IMR-90 (cell line): ENCODE measurements around the gene DOCK4. TPM values are rescaled to one million over a fixed set of nuclear protein-coding genes. Genes with fewer than 3 reads are reported as not detected.

ENCODE experiments used
- ATAC-seq: fragments of 200-7000 bp; cut with Tn5 transposase; 2 replicates; pipeline ENCODE4 v1.9.1; 2020; ENCODE audit warnings: low read depth, mild to moderate bottlenecking, moderate library complexity
- BruUV-seq: library from RNA; stranded (reverse); fragments of 400-500 nt; replicated peaks from 2 replicates; lab custom pipeline; 2021; lab: Mats Ljungman, UMichigan
- CTCF ChIA-PET: fragments of 300-600 bp; formaldehyde crosslinking; extraction: SDS; loops from one replicate; lab custom pipeline; 2021; ENCODE audit warnings: antibody characterized with exemption; lab: Yijun Ruan, JAX
- POLR2A ChIA-PET: fragments of 300-600 bp; sonication (Branson Sonifier 250); formaldehyde crosslinking; loops from one replicate; lab custom pipeline; 2022; ENCODE audit warnings: antibody characterized with exemption; ENCODE audit not compliant: unreplicated experiment; lab: Charles Lee
- DNase-seq: peaks from one replicate; pipeline ENCODE4 v3.0.0; 2013
- H2AFZ ChIP-seq: replicated peaks from 2 replicates; pipeline ENCODE3; 2013; ENCODE audit warnings: low read length, mild to moderate bottlenecking; ENCODE audit not compliant: poor library complexity
- H2AK5ac ChIP-seq: 2 replicates; pipeline ENCODE4 v1.6.1; 2013; ENCODE audit warnings: low read depth, low read length, inconsistent platforms
- H2AK9ac ChIP-seq: replicated peaks from 2 replicates; pipeline ENCODE3; 2013; ENCODE audit warnings: mild to moderate bottlenecking, low read depth, low read length, moderate library complexity; ENCODE audit not compliant: poor library complexity
- H2BK120ac ChIP-seq: 2 replicates; pipeline ENCODE4 v1.6.1; 2013; ENCODE audit warnings: low read depth, low read length, inconsistent platforms
- H2BK15ac ChIP-seq: 3 replicates; pipeline ENCODE4 v1.6.1; 2013; ENCODE audit warnings: low read depth, low read length, inconsistent platforms
- H2BK20ac ChIP-seq: 2 replicates; pipeline ENCODE4 v1.6.1; 2013; ENCODE audit warnings: low read depth, mild to moderate bottlenecking, inconsistent platforms, low read length, moderate library complexity
- H2BK5ac ChIP-seq: 2 replicates; pipeline ENCODE4 v1.6.1; 2013; ENCODE audit warnings: mild to moderate bottlenecking, low read depth, low read length, inconsistent platforms; ENCODE audit not compliant: poor library complexity, severe bottlenecking
- H3K14ac ChIP-seq: replicated peaks from 2 replicates; pipeline ENCODE4 v1.6.1; 2013; ENCODE audit warnings: low read depth, low read length, inconsistent platforms
- H3K18ac ChIP-seq: 2 replicates; pipeline ENCODE4 v1.6.1; 2013; ENCODE audit warnings: low read depth, low read length, control low read depth
- H3K23ac ChIP-seq: 2 replicates; pipeline ENCODE4 v1.6.1; 2013; ENCODE audit warnings: low read depth, low read length, inconsistent platforms
- H3K27ac ChIP-seq: 2 replicates; pipeline ENCODE4 v1.5.1; 2013; ENCODE audit warnings: mild to moderate bottlenecking, control low read depth, low read length; ENCODE audit not compliant: insufficient read depth
- H3K27me3 ChIP-seq: 2 replicates; pipeline ENCODE4 v1.6.1; 2013; ENCODE audit warnings: low read length; ENCODE audit not compliant: control insufficient read depth, insufficient read depth
- H3K36me3 ChIP-seq: 2 replicates; pipeline ENCODE4 v1.6.1; 2013; ENCODE audit warnings: low read length, mixed read lengths; ENCODE audit not compliant: control insufficient read depth, insufficient read depth
- H3K4ac ChIP-seq: 2 replicates; pipeline ENCODE4 v1.6.1; 2013; ENCODE audit warnings: low read depth, low read length, inconsistent platforms
- H3K4me1 ChIP-seq: 2 replicates; pipeline ENCODE4 v1.6.1; 2013; ENCODE audit warnings: low read length, mixed read lengths; ENCODE audit not compliant: control insufficient read depth, insufficient read depth
- H3K4me2 ChIP-seq: 2 replicates; pipeline ENCODE4 v1.6.1; 2013; ENCODE audit warnings: low read depth, mild to moderate bottlenecking, control low read depth, low read length, moderate library complexity
- H3K4me3 ChIP-seq: 2 replicates; pipeline ENCODE4 v1.5.1; 2013; ENCODE audit warnings: low read depth, mild to moderate bottlenecking, control low read depth, low read length, moderate library complexity; ENCODE audit not compliant: insufficient read depth
- H3K56ac ChIP-seq: 2 replicates; pipeline ENCODE4 v1.6.1; 2013; ENCODE audit warnings: low read length, inconsistent platforms; ENCODE audit not compliant: insufficient read depth; ENCODE audit errors: extremely low read depth
- H3K79me1 ChIP-seq, 2 experiments: 2 replicates each; pipeline ENCODE4 v1.6.1; 2013; ENCODE audit warnings: low read length in 2 of 2, inconsistent platforms in 1 of 2, low read depth in 1 of 2
- H3K9ac ChIP-seq: 2 replicates; pipeline ENCODE4 v1.6.1; 2013; ENCODE audit warnings: low read depth, low read length, control low read depth
- H3K9me1 ChIP-seq: 2 replicates; pipeline ENCODE4 v1.6.1; 2013; ENCODE audit warnings: low read length, inconsistent platforms; ENCODE audit not compliant: insufficient read depth
- H3K9me3 ChIP-seq: 2 replicates; pipeline ENCODE4 v1.6.1; 2013; ENCODE audit warnings: low read length; ENCODE audit not compliant: control insufficient read depth, insufficient read depth
- H4K20me1 ChIP-seq: 2 replicates; pipeline ENCODE4 v1.6.1; 2013; ENCODE audit warnings: low read length, inconsistent platforms; ENCODE audit not compliant: insufficient read depth
- H4K5ac ChIP-seq: 2 replicates; pipeline ENCODE4 v1.6.1; 2013; ENCODE audit warnings: mild to moderate bottlenecking, low read depth, low read length, control low read depth
- H4K8ac ChIP-seq, 2 experiments: 2 replicates each; pipeline ENCODE4 v1.6.1; 2013; ENCODE audit warnings: low read depth in 2 of 2, low read length in 2 of 2, control low read depth in 1 of 2, inconsistent platforms in 1 of 2
- H4K91ac ChIP-seq: 2 replicates; pipeline ENCODE4 v1.6.1; 2013; ENCODE audit warnings: low read depth, low read length, inconsistent platforms; ENCODE audit not compliant: insufficient read depth
- BHLHE40 ChIP-seq: fragments of 150-350 bp; IDR thresholded peaks from 2 replicates; pipeline ENCODE4 v1.6.1; 2016; ENCODE audit warnings: mild to moderate bottlenecking, low read depth, low read length
- FOS ChIP-seq: fragments of 150-350 bp; IDR thresholded peaks from 2 replicates; pipeline ENCODE4 v1.6.1; 2016; ENCODE audit warnings: low read depth, low read length
- MAFK ChIP-seq: IDR thresholded peaks from 2 replicates; pipeline ENCODE4 v1.6.1; 2012; ENCODE audit warnings: low read depth, low read length, improper control_type of control experiment
- MXI1 ChIP-seq: IDR thresholded peaks from 2 replicates; pipeline ENCODE4 v1.6.1; 2012; ENCODE audit warnings: low read depth, mild to moderate bottlenecking, low read length, moderate library complexity, borderline replicate concordance
- POLR2A ChIP-seq: IDR thresholded peaks from 2 replicates; pipeline ENCODE4 v1.6.1; 2012; ENCODE audit warnings: mild to moderate bottlenecking, low read depth, low read length
- RCOR1 ChIP-seq: IDR thresholded peaks from 2 replicates; pipeline ENCODE4 v1.6.1; 2012; ENCODE audit warnings: mild to moderate bottlenecking, low read length, improper control_type of control experiment; ENCODE audit not compliant: insufficient replicate concordance
- WGBS, 2 experiments: methylation state at CpG; one replicate each; pipeline versions ENCODE4 v1.1.5 to v1.1.7; 2013; ENCODE audit warnings: missing lambda C conversion rate in 2 of 2; ENCODE audit not compliant: insufficient read length in 1 of 2; ENCODE audit errors: extremely low coverage in 2 of 2; 5-methylcytosine and 5-hydroxymethylcytosine counted together
- dilution Hi-C: fragments of 300-500 bp; cut with HindIII; formaldehyde crosslinking; loops from one replicate; pipeline ENCODE4 v1.14.3; 2018; ENCODE audit warnings: low sequenced_read_pairs; ENCODE audit not compliant: unreplicated experiment
- in situ Hi-C: fragments of 300-500 bp; cut with MboI; formaldehyde crosslinking; loops from 3 replicates; pipeline ENCODE4 v1.14.3; 2019; ENCODE audit warnings: low sequenced_read_pairs, inconsistent platforms, mixed read lengths
- intact Hi-C: fragments of 100-400 bp; cut with micrococcal nuclease; formaldehyde crosslinking; loops from 2 replicates; pipeline ENCODE4 v1.10.0; 2022
- polyA plus RNA-seq, 3 experiments: library from polyadenylated mRNA; depleted of rRNA; stranded (reverse); fragments of >200 nt; gene quantifications; 2 replicates each; pipeline ENCODE4 v1.2.3, GENCODE V29; 2012; ENCODE audit warnings: low replicate concordance in 1 of 3
- total RNA-seq: library from RNA; depleted of rRNA; stranded (reverse); fragments of >200 nt; gene quantifications from 2 replicates; pipeline ENCODE4 v1.2.3, GENCODE V29; 2012
- TF ChIP-seq, protein P1 (sequence below): fragments of 150-350 bp; IDR thresholded peaks from 2 replicates; pipeline ENCODE4 v1.6.1; 2017; ENCODE audit warnings: mild to moderate bottlenecking, antibody characterized with exemption, low read length, low read depth

The DOCK4 gene
- total and polyA plus RNA-seq, 2 of the 4 experiments (the other 2 are of a cell fraction) = 4.4 to 12.2 TPM

DNA sequence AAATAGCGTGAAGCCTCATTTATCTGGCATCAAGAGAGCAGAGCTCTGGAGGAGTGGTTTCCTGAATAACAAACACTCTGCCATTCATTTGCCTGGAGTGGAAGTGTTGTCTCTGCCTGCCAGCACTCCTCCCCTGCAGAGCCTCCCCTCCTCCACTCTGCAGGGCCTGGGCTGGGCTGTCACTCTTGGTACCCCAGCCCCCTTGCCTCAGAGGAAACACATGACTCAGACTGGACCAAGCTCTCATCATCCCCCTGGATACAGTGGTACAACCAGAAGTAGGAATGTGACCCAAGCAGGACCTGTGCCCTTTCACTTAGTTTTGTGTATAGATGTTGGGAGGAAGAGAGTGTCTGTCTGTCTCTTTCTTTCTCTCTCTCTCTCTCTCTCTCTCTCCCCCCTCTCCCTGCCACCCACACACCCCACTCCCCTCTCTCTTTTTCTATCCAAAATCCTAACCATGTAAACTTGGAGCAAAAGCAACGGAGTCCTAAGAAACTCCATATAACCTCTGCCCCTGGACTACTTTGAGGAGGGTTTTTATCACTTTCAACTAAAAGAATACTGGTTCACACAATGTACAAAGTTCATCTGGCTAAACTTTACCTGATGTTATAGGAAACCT, 43.9 kb downstream of the DOCK4 start:
- Histone ChIP-seq H2BK15ac (no peak overlapping the region), H3K9me1 (peaks cover 16% of the 10 kb centered on the region), H3K27me3 (no peaks in the 10 kb centered on the region), H3K79me1 (peaks cover 11 to 23% of the 10 kb centered on the region in 2 experiments), H2AK5ac (no peak overlapping the region), H2AK9ac (peak overlapping the region; percentile 22), H4K91ac (no peak overlapping the region), H4K8ac (no peak overlapping the region; a peak in 1 of 4 replicates), H3K9me3 (no peaks in the 10 kb centered on the region), H3K56ac (no peak overlapping the region), H3K4me3 (no peak overlapping the region), H3K4ac (no peak overlapping the region), H2BK20ac (no peak overlapping the region), H3K18ac (no peak overlapping the region), H4K5ac (no peak overlapping the region), H3K14ac (no peak overlapping the region), H3K4me2 (peak overlapping the region; percentile 51; the same call in 1 of the 2 replicates), H2AFZ (peak overlapping the region; percentile 74), H3K4me1 (peaks cover 6% of the 10 kb centered on the region), H3K23ac (no peak overlapping the region), H3K9ac (no peak overlapping the region), H3K27ac (no peak overlapping the region), H2BK120ac (peak overlapping the region; percentile 16; the same call in 1 of the 2 replicates), H4K20me1 (no peaks in the 10 kb centered on the region), H2BK5ac (no peak overlapping the region), H3K36me3 (no peaks in the 10 kb centered on the region)
- BruUV-seq = no TSS peak
- dilution Hi-C loops = no loop called here
- no CpG with 5 or more reads among the region's 2 CpGs for WGBS, 2 experiments
- ATAC-seq (peak; percentile 76), DNase-seq (peak; percentile 58)
- POLR2A ChIA-PET = no interaction called here
- intact Hi-C loops = loop anchor here (5.0 kb wide), 1 partner anchor 45 kb away; no protein-coding TSS in a partner anchor
- in situ Hi-C loops = no loop called here
- TF ChIP-seq RCOR1 = no peak
- no peak for TF ChIP-seq MXI1
- peak; percentile 38; the same call in 1 of the 2 replicates for TF ChIP-seq FOS
- no peak for TF ChIP-seq MAFK
- TF ChIP-seq POLR2A = no peak
- TF ChIP-seq, protein P1, sequence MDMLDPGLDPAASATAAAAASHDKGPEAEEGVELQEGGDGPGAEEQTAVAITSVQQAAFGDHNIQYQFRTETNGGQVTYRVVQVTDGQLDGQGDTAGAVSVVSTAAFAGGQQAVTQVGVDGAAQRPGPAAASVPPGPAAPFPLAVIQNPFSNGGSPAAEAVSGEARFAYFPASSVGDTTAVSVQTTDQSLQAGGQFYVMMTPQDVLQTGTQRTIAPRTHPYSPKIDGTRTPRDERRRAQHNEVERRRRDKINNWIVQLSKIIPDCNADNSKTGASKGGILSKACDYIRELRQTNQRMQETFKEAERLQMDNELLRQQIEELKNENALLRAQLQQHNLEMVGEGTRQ = peak; percentile 13; the same call in 1 of the 2 replicates
- TF ChIP-seq BHLHE40 = 0 out of 2 replicates have a peak, but pooled peaks have one; percentile 5
- CTCF ChIA-PET = no interaction called here
